Measurements from ENCODE around the gene HNRNPA3.
A peak's percentile ranks its signal among the peaks of the same experiment; 100 is the strongest.

Gene HNRNPA3

DNA sequence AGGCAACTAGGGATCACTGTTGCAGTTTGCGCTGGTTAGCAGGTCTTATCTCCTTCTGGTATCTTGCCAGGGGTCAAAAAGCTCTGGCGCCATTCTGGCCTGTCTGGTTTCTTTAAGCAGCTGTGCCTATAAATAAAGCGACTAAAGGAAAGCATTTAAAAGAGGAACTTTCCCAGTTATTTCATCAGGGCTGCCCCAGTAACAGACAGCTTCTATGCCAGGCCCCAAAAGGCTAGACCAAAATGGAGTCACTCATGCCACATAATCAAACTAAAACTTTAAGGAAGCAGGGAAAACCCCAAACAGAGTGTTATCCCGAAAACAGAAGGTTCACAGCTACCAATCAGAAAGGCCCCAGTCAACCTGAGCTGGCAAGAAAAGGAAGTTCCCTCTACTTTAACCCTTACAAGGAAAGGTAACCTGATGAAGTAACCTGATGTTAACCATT is 41.2 kb upstream of the HNRNPA3 start:
- TF ChIP-seq, protein P1, sequence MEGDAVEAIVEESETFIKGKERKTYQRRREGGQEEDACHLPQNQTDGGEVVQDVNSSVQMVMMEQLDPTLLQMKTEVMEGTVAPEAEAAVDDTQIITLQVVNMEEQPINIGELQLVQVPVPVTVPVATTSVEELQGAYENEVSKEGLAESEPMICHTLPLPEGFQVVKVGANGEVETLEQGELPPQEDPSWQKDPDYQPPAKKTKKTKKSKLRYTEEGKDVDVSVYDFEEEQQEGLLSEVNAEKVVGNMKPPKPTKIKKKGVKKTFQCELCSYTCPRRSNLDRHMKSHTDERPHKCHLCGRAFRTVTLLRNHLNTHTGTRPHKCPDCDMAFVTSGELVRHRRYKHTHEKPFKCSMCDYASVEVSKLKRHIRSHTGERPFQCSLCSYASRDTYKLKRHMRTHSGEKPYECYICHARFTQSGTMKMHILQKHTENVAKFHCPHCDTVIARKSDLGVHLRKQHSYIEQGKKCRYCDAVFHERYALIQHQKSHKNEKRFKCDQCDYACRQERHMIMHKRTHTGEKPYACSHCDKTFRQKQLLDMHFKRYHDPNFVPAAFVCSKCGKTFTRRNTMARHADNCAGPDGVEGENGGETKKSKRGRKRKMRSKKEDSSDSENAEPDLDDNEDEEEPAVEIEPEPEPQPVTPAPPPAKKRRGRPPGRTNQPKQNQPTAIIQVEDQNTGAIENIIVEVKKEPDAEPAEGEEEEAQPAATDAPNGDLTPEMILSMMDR (conservative IDR thresholded peaks at IDR 0.05; ENCODE audit: low read length) = no peak
- no peak for TF ChIP-seq EZH2phosphoT487 (IDR thresholded peaks at IDR 0.05; ENCODE audit: borderline replicate concordance)
- H3K4me1 ChIP-seq (ENCODE audit: insufficient read depth, low read length, poor library complexity, severe bottlenecking) = peaks cover 10% of the 10 kb centered on the region
- no peak overlapping the region for H2AFZ ChIP-seq (ENCODE audit: low read length)

DNA sequence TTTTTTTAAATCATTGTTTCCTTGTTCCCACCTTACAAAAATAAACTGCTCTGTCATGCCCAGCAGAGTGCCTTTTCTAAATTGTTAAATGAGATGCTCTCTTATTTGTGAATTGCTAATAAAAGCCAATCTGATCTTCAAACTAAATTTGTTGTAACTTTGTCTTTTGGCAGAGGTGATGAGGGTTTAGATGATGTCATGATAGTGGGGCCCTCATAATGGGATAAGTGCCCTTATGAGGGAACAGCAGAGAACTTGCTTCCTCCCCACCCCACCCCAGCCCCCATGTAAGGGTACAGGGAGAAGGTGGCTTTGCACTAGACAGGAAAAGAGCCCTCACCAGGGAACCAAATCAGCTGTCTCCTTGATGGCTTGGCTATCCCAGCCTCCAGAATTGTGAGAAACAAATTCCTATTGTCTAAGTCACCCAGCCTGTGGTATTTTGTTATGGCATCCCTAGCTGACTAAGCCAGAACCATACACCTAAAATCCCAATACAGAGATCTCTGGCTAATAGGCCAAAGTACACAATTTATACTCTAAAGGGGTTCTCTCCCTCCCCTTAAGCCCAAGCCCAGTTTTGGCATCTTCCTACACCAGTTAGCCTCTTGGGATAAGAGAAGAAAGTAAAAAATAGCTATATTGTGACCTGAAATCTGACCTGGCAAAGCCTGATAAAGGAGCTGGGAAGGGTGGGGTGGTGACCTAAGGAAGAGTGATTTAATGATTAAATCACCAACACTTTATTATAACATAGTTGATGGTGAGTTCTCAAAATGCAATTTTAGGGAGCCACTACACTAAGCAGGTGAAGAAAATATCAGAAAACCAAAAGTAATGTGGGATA is 40.3 kb upstream of the HNRNPA3 start:
- Histone ChIP-seq H3F3A (ENCODE audit: low read depth) (no peaks in the 10 kb centered on the region), H3K4me2 (ENCODE audit: low read depth, low read length, poor library complexity, severe bottlenecking) (no peak overlapping the region), H3K4me3 (ENCODE audit: low read length, poor library complexity, severe bottlenecking) (no peak overlapping the region), H3K36me3 (ENCODE audit: insufficient read depth, low read length) (no peaks in the 10 kb centered on the region), H4K20me1 (ENCODE audit: insufficient read depth, low read length, poor library complexity, severe bottlenecking) (no peaks in the 10 kb centered on the region), H3K9me3 (ENCODE audit: insufficient read depth, low read depth, low read length) (no peaks in the 10 kb centered on the region), H3K9me2 (replicated peaks; ENCODE audit: low read depth, low read length) (no peaks in the 10 kb centered on the region), H3K27me3 (ENCODE audit: insufficient read depth, low read length, poor library complexity, severe bottlenecking) (no peaks in the 10 kb centered on the region), H3K79me2 (ENCODE audit: insufficient read depth, low read length) (no peaks in the 10 kb centered on the region), H3K4me1 (ENCODE audit: insufficient read depth, low read length, poor library complexity, severe bottlenecking) (peaks cover 10% of the 10 kb centered on the region), H2AFZ (ENCODE audit: low read length) (no peak overlapping the region), H3K9ac (ENCODE audit: low read depth, low read length, poor library complexity, severe bottlenecking) (no peak overlapping the region)
- TF ChIP-seq, protein P1 (conservative IDR thresholded peaks at IDR 0.05; ENCODE audit: low read length) = no peak
- TF ChIP-seq EZH2phosphoT487 (IDR thresholded peaks at IDR 0.05; ENCODE audit: borderline replicate concordance) = no peak

More for the DNA sequence above, 41.2 kb upstream of the HNRNPA3 start:
- no peak overlapping the region for H3K4me3 ChIP-seq (ENCODE audit: low read length, poor library complexity, severe bottlenecking)
- H3K79me2 ChIP-seq (ENCODE audit: insufficient read depth, low read length) = no peaks in the 10 kb centered on the region
- no peaks in the 10 kb centered on the region for H4K20me1 ChIP-seq (ENCODE audit: insufficient read depth, low read length, poor library complexity, severe bottlenecking)
- no peak overlapping the region for H3K9ac ChIP-seq (ENCODE audit: low read depth, low read length, poor library complexity, severe bottlenecking)
- no peaks in the 10 kb centered on the region for H3K9me2 ChIP-seq (replicated peaks; ENCODE audit: low read depth, low read length)
- H3K9me3 ChIP-seq (ENCODE audit: insufficient read depth, low read depth, low read length) = no peaks in the 10 kb centered on the region
- no peaks in the 10 kb centered on the region for H3K36me3 ChIP-seq (ENCODE audit: insufficient read depth, low read length)
- H3K4me2 ChIP-seq (ENCODE audit: low read depth, low read length, poor library complexity, severe bottlenecking) = no peak overlapping the region
- no peaks in the 10 kb centered on the region for H3K27me3 ChIP-seq (ENCODE audit: insufficient read depth, low read length, poor library complexity, severe bottlenecking)
- no peaks in the 10 kb centered on the region for H3F3A ChIP-seq (ENCODE audit: low read depth)

DNA sequence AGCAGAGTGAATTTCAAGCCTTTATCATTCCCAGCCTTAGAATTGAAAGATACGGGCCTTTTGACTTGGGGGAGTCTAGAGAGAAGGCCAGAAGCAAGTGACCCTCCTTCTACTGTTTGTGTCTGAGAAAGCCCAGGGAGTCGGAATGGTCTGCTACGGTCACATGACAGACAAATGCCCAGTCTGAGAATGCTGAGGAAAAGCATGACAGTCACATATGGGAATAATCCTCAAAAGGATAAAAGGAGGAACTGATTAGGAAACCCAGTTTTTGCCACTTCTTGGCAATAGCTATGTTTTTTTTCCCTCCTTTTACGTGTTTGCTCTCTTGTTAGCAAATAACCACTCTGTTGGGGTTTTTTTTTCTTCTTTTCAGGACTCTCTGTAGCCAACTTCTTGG is 38.1 kb upstream of the HNRNPA3 start:
- peak overlapping the region; percentile 57; the same call in 1 of the 2 replicates for H2AFZ ChIP-seq (ENCODE audit: low read length)
- H3K9me3 ChIP-seq (ENCODE audit: insufficient read depth, low read depth, low read length) = no peaks in the 10 kb centered on the region
- TF ChIP-seq, protein P1 (conservative IDR thresholded peaks at IDR 0.05; ENCODE audit: low read length) = no peak
- TF ChIP-seq EZH2phosphoT487 (IDR thresholded peaks at IDR 0.05; ENCODE audit: borderline replicate concordance) = no peak
- H3K4me1 ChIP-seq (ENCODE audit: insufficient read depth, low read length, poor library complexity, severe bottlenecking) = peaks cover 6% of the 10 kb centered on the region
- no peaks in the 10 kb centered on the region for H3K36me3 ChIP-seq (ENCODE audit: insufficient read depth, low read length)
- no peaks in the 10 kb centered on the region for H3F3A ChIP-seq (ENCODE audit: low read depth)
- H3K9me2 ChIP-seq (replicated peaks; ENCODE audit: low read depth, low read length) = no peaks in the 10 kb centered on the region
- H3K79me2 ChIP-seq (ENCODE audit: insufficient read depth, low read length) = no peaks in the 10 kb centered on the region
- H3K4me3 ChIP-seq (ENCODE audit: low read length, poor library complexity, severe bottlenecking) = no peak overlapping the region
- H3K4me2 ChIP-seq (ENCODE audit: low read depth, low read length, poor library complexity, severe bottlenecking) = no peak overlapping the region
- no peak overlapping the region for H3K9ac ChIP-seq (ENCODE audit: low read depth, low read length, poor library complexity, severe bottlenecking)
- H3K27me3 ChIP-seq (ENCODE audit: insufficient read depth, low read length, poor library complexity, severe bottlenecking) = no peaks in the 10 kb centered on the region
- no peaks in the 10 kb centered on the region for H4K20me1 ChIP-seq (ENCODE audit: insufficient read depth, low read length, poor library complexity, severe bottlenecking)
